MCF 10A (cell line): ENCODE data around the gene SIGLEC9. TPM values are rescaled to one million over a fixed set of nuclear protein-coding genes. Genes with fewer than 3 reads are reported as not detected.

Experiments used
- BruUV-seq: library from RNA; stranded (reverse); fragments of 400-500 nt; replicated peaks from 2 replicates; lab custom pipeline; 2021; lab: Mats Ljungman, UMichigan
- CTCF ChIA-PET: fragments of 300-600 bp; sonication (Branson Sonifier 250); formaldehyde crosslinking; extraction: SDS; loops from one replicate; lab custom pipeline; 2021; ENCODE audit warnings: antibody characterized with exemption, inconsistent platforms; lab: Yijun Ruan, JAX
- POLR2A ChIA-PET: fragments of 300-600, 350-650 bp; sonication (Branson Sonifier 250); formaldehyde crosslinking; extraction: SDS; loops from one replicate; lab custom pipeline; 2020; ENCODE audit warnings: antibody characterized with exemption, inconsistent platforms; lab: Yijun Ruan, JAX
- DNase-seq: peaks from one replicate; pipeline ENCODE4 v3.0.0-alpha.2; 2018; ENCODE audit not compliant: unreplicated experiment
- H3K27ac Mint-ChIP-seq: one replicate; pipeline ENCODE4 v1.8.0; 2022; ENCODE audit warnings: mild to moderate bottlenecking, low read depth, mixed read lengths; ENCODE audit not compliant: unreplicated experiment
- H3K27me3 Mint-ChIP-seq: one replicate; pipeline ENCODE4 v1.8.0; 2022; ENCODE audit warnings: mixed read lengths; ENCODE audit not compliant: insufficient read depth, unreplicated experiment
- H3K36me3 Mint-ChIP-seq: one replicate; pipeline ENCODE4 v1.8.0; 2022; ENCODE audit warnings: mild to moderate bottlenecking, moderate library complexity, mixed read lengths; ENCODE audit not compliant: insufficient read depth, unreplicated experiment
- H3K4me1 Mint-ChIP-seq: one replicate; pipeline ENCODE4 v1.8.0; 2022; ENCODE audit warnings: mixed read lengths; ENCODE audit not compliant: insufficient read depth, unreplicated experiment
- H3K4me3 Mint-ChIP-seq: one replicate; pipeline ENCODE4 v1.8.0; 2022; ENCODE audit warnings: mild to moderate bottlenecking, moderate library complexity, mixed read lengths; ENCODE audit not compliant: unreplicated experiment
- H3K9me3 Mint-ChIP-seq: one replicate; pipeline ENCODE4 v1.8.0; 2022; ENCODE audit warnings: mixed read lengths; ENCODE audit not compliant: unreplicated experiment
- intact Hi-C: fragments of 100-400 bp; cut with micrococcal nuclease; formaldehyde crosslinking; loops from 2 replicates; pipeline ENCODE4 v1.14.1; 2022
- total RNA-seq: library from RNA; stranded (reverse); gene quantifications from 2 replicates; pipeline ENCODE4 v1.2.3, GENCODE V29; 2022
- TF ChIP-seq, protein P1 (sequence below): fragments of 200-600 bp; IDR thresholded peaks from one replicate; pipeline ENCODE4 v1.8.0; 2022; ENCODE audit warnings: antibody characterized with exemption, mild to moderate bottlenecking; ENCODE audit not compliant: unreplicated experiment

Gene SIGLEC9
- total RNA-seq, 1 experiment from 2014 or later = not detected

DNA sequence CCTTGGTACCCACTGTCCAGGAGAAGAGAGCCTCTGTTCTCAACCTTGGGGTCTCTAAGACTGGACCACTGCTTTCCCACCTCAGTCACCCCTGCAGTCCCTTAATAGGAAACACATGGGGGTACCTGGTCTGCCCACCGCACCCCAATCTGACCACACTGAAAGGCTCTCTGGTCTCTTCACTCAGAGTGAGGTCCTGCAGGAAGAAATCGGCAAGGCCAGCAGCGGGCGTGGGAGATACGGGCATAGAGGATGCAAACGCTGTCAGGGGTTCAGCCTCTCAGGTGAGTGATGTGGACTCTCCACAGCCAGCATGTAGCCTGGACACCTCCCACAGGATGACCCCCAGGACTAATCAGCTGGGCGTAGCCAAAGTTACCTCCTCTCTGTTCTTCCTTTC is 3.5 kb downstream of the SIGLEC9 start:
- no peaks in the 10 kb centered on the region for H3K27me3 Mint-ChIP-seq
- no peak for DNase-seq
- TF ChIP-seq, protein P1, sequence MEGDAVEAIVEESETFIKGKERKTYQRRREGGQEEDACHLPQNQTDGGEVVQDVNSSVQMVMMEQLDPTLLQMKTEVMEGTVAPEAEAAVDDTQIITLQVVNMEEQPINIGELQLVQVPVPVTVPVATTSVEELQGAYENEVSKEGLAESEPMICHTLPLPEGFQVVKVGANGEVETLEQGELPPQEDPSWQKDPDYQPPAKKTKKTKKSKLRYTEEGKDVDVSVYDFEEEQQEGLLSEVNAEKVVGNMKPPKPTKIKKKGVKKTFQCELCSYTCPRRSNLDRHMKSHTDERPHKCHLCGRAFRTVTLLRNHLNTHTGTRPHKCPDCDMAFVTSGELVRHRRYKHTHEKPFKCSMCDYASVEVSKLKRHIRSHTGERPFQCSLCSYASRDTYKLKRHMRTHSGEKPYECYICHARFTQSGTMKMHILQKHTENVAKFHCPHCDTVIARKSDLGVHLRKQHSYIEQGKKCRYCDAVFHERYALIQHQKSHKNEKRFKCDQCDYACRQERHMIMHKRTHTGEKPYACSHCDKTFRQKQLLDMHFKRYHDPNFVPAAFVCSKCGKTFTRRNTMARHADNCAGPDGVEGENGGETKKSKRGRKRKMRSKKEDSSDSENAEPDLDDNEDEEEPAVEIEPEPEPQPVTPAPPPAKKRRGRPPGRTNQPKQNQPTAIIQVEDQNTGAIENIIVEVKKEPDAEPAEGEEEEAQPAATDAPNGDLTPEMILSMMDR = no peak
- no peak overlapping the region for H3K27ac Mint-ChIP-seq
- intact Hi-C loops = no loop called here
- H3K4me1 Mint-ChIP-seq = no peaks in the 10 kb centered on the region
- POLR2A ChIA-PET = no interaction called here
- peaks cover 7% of the 10 kb centered on the region for H3K9me3 Mint-ChIP-seq
- H3K4me3 Mint-ChIP-seq = no peak overlapping the region
- CTCF ChIA-PET = no interaction called here
- BruUV-seq = no TSS peak
- H3K36me3 Mint-ChIP-seq = no peaks in the 10 kb centered on the region

DNA sequence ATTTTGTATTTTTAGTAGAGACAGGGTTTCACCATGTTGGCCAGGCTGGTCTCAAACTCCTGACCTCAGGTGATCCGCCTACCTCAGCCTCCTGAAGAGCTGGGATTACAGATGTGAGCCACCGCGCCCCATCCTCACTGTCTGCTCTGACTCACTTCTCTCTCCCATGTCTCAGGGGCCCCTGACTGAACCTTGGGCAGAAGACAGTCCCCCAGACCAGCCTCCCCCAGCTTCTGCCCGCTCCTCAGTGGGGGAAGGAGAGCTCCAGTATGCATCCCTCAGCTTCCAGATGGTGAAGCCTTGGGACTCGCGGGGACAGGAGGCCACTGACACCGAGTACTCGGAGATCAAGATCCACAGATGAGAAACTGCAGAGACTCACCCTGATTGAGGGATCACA is 5.0 kb downstream of the SIGLEC9 start:
- ChIA-PET POLR2A (no interaction called here), CTCF (no interaction called here)
- no peaks in the 10 kb centered on the region for H3K4me1 Mint-ChIP-seq
- H3K36me3 Mint-ChIP-seq = no peaks in the 10 kb centered on the region
- TF ChIP-seq, protein P1 = no peak
- no TSS peak for BruUV-seq
- no peak overlapping the region for H3K4me3 Mint-ChIP-seq
- intact Hi-C loops = no loop called here
- no peaks in the 10 kb centered on the region for H3K9me3 Mint-ChIP-seq
- no peak for DNase-seq
- no peak overlapping the region for H3K27ac Mint-ChIP-seq
- H3K27me3 Mint-ChIP-seq = no peaks in the 10 kb centered on the region

DNA sequence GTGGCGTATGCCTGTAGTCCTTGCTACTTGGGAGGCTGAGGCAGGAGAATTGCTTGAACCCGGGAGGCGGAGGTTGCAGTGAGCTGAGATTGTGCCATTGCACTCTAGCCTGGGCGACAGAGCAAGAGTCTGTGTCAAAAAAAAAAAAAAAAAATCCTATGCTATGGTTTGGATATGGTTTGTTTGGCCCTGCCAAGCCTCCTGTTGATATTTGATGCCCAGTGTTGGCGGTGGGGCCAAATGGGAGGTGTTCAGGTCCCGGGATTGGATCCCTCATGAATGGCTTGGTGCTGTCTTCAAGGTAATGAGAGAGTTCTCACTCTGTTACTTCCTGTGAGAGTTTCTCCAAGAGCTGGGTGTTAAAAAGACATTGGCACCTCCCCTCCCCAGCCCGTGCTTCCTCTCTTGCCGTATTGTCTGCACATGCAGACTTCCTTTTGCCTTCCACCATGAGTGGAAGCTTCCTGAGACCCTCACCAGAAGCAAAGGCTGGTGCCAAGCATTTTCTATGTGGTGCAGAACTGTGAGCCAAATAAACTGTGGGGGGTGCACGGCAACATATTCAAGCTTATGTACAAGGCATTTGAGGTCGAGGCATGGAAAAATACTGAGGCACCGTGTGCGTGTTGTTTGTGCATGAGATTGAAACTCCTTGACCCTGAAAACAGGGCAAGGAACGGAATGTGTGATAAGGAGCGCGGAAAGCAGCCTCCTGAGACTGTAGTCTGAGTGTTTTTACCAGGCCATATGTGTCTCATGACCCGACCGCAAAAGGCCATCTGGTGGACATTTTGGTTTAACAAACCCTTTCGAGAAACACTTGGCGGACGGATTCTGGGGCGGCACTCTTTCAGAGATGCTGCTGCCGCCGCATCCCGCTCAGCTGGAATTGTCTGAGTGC is 7.3 kb downstream of the SIGLEC9 start:
- Mint-ChIP-seq H3K9me3 (peaks cover 4% of the 10 kb centered on the region), H3K27me3 (no peaks in the 10 kb centered on the region), H3K36me3 (no peaks in the 10 kb centered on the region), H3K27ac (no peak overlapping the region), H3K4me1 (no peaks in the 10 kb centered on the region), H3K4me3 (no peak overlapping the region)
- CTCF ChIA-PET = interaction anchor here (0.7 kb wide), 1 partner anchor 210 kb away, joined by 3 read pairs; no protein-coding TSS in a partner anchor
- POLR2A ChIA-PET = no interaction called here
- DNase-seq = no peak
- BruUV-seq = no TSS peak
- TF ChIP-seq, protein P1 = no peak
- intact Hi-C loops = no loop called here

DNA sequence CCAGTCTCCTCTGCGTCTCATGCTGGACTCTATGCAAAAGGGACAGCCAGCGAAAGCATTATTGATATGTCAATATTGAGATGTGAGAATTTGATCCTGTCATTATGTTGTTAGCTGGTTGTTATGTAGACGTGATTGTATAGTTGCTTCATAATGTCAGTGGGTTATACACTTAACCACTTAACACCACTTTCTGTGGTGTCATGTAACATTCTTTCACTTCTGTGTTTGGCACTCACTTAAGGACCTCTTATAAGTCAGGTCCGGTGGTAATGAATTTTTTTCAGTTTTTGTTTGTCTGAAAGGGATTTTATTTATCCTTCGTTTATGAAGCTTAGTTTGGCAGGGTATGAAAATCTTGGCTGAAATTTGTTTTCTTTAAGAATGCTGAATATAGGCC is 10.3 kb downstream of the SIGLEC9 start:
- no peaks in the 10 kb centered on the region for H3K27me3 Mint-ChIP-seq
- TF ChIP-seq, protein P1 = no peak
- intact Hi-C loops = no loop called here
- H3K9me3 Mint-ChIP-seq = peaks cover 10% of the 10 kb centered on the region
- no peaks in the 10 kb centered on the region for H3K4me1 Mint-ChIP-seq
- H3K27ac Mint-ChIP-seq = no peak overlapping the region
- CTCF ChIA-PET = interaction anchor here (1.1 kb wide), 1 partner anchor 114 kb away, joined by 3 read pairs; no protein-coding TSS in a partner anchor
- POLR2A ChIA-PET = no interaction called here
- no peaks in the 10 kb centered on the region for H3K36me3 Mint-ChIP-seq
- H3K4me3 Mint-ChIP-seq = no peak overlapping the region
- BruUV-seq = no TSS peak
- no peak for DNase-seq
